K562 (cell line): Measurements from ENCODE around the gene MPDU1.

Experiments used
- AFF4 ChIP-seq: sonication (generic); formaldehyde crosslinking; IDR thresholded peaks from 2 replicates; pipeline ENCODE4 v1.8.0; 2023; ENCODE audit warnings: mild to moderate bottlenecking, missing genetic modification reagents
- CTCF ChIP-seq, 3 experiments: IDR thresholded peaks in 2 of 3; conservative IDR thresholded peaks in 1 of 3; 2 replicates each; pipeline ENCODE4 v1.5.1; 2011 to 2012; ENCODE audit warnings: low read length in 3 of 3, mild to moderate bottlenecking in 3 of 3, control low read depth in 2 of 3, improper control_type of control experiment in 1 of 3, inconsistent platforms in 1 of 3, low read depth in 1 of 3, mixed read lengths in 1 of 3, moderate library complexity in 1 of 3; ENCODE audit not compliant: insufficient read depth in 2 of 3
- GTF2E2 ChIP-seq: fragments of 200-800 bp; sonication (Bioruptor generic); IDR thresholded peaks from 2 replicates; pipeline ENCODE4 v1.6.1; 2016; ENCODE audit warnings: missing genetic modification characterization, missing compliant biosample characterization
- HDAC6 ChIP-seq: IDR thresholded peaks from 2 replicates; pipeline ENCODE4 v1.6.1; 2012; ENCODE audit warnings: low read depth, mild to moderate bottlenecking, control low read depth, inconsistent platforms, low read length, moderate library complexity
- JUND ChIP-seq, 2 experiments: IDR thresholded peaks; 2 replicates in 1 of 2; 3 replicates in 1 of 2; pipeline ENCODE4 v1.6.1; 2011; ENCODE audit warnings: borderline replicate concordance in 2 of 2, low read depth in 2 of 2, low read length in 2 of 2, improper control_type of control experiment in 1 of 2, missing biosample characterization in 1 of 2, missing genetic modification characterization in 1 of 2, missing genetic modification reagents in 1 of 2
- SMAD3 ChIP-seq: fragments of 450-650 bp; formaldehyde crosslinking; conservative IDR thresholded peaks from 2 replicates; pipeline ENCODE4 v1.4.0; 2020; ENCODE audit warnings: mild to moderate bottlenecking
- SMC3 ChIP-seq: conservative IDR thresholded peaks from 2 replicates; pipeline ENCODE4 v1.6.1; 2011; ENCODE audit warnings: low read depth, low read length, improper control_type of control experiment; ENCODE audit not compliant: insufficient read depth
- TCF7L2 ChIP-seq: fragments of 150-350 bp; IDR thresholded peaks from 2 replicates; pipeline ENCODE4 v1.6.1; 2016; ENCODE audit warnings: low read depth, mild to moderate bottlenecking, low read length, moderate library complexity
- ZFPM2 ChIP-seq: fragments of 250-450 bp; sonication (Bioruptor Pico); IDR thresholded peaks from 2 replicates; pipeline ENCODE4 v1.5.1; 2022; ENCODE audit warnings: mild to moderate bottlenecking
- ZNF24 ChIP-seq: fragments of 450-650 bp; IDR thresholded peaks from 2 replicates; pipeline ENCODE4 v1.6.1; 2016
- ZNF316 ChIP-seq: fragments of 450-650 bp; IDR thresholded peaks from 2 replicates; pipeline ENCODE4 v1.6.1; 2016
- ZNF354B ChIP-seq: fragments of 250-450 bp; sonication (Bioruptor Pico); IDR thresholded peaks from 2 replicates; pipeline ENCODE4 v1.4.0; 2020

- TF ChIP-seq SMAD3 (CRISPR knock-in tag) = no peak
- TF ChIP-seq CTCF (IDR thresholded peaks at IDR 0.05 in 2 of 3, conservative IDR thresholded peaks at IDR 0.05 in 1 of 3; ENCODE audit: insufficient read depth in 2 of 3, low read depth in 1 of 3, low read length in 3 of 3) = no peak
- TF ChIP-seq ZFPM2 (CRISPR knock-in tag) = no peak
- no peak for TF ChIP-seq ZNF316
- TF ChIP-seq SMC3 = no peak
- no peak for TF ChIP-seq HDAC6
- TF ChIP-seq ZNF24 = no peak
- TF ChIP-seq TCF7L2 = no peak
- no peak for TF ChIP-seq GTF2E2 (tag)
- no peak for TF ChIP-seq ZNF354B (CRISPR knock-in tag)
- TF ChIP-seq AFF4 (CRISPR knock-in tag) = no peak
- no peak for TF ChIP-seq JUND (IDR thresholded peaks at IDR 0.05; ENCODE audit: borderline replicate concordance, low read depth, low read length)
- no peak for TF ChIP-seq JUND (tag; IDR thresholded peaks at IDR 0.05; ENCODE audit: borderline replicate concordance, low read depth, low read length)
These were observed 7.2 kb upstream of the MPDU1 start for GRCh38 chr17:7576432-7576937.
